Activated CD4-positive, alpha-beta T cell treated with anti-CD3 and anti-CD28 coated beads, Interleukin-2, amount 50 U/mL, for 48 hours (primary cell): Measurements from ENCODE around the gene RHEB.

Experiments used
- DNase-seq, 2 experiments: peaks; one replicate each; pipeline ENCODE4 v3.0.0-alpha.2; 2020

Gene RHEB

DNA sequence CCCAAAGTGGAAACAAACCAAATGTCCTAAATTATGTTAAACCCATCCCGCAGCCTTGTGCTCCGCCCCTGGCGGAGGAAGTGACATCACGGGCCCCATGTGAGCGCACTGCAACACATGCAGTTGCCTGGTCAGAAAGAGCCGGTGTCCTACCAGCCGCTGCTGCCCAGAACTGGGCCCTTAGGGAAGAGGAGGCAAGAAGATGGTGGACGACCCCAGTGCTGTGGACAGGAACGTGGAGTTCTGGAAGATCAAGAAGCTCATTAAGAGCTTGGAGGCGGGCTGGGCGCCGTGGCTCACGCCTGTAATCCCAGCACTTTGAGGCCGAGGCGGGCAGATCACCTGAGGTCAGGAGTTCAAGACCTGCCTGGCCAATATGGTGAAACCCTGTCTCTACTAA is 18.0 kb downstream of the RHEB start:
- no peak for DNase-seq

DNA sequence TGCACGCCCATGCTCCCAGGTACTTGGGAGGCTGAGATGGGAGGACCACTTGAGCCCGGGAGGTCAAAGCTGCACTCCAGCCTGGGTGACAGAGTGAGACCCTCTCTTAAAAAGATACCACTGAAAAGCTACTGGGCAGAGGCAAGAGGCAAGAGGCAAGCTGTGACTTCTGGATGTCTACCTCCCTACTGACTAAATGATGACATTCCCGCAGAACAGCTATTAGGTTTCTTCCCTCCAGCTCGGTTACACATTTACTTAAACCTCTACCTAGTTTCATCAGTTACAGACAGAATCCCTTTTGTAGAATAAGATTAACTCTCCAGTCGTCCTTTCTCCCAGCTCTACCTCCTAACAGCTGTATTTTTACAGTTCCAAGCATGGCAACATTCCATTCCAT is 21.2 kb downstream of the RHEB start:
- DNase-seq = no peak

DNA sequence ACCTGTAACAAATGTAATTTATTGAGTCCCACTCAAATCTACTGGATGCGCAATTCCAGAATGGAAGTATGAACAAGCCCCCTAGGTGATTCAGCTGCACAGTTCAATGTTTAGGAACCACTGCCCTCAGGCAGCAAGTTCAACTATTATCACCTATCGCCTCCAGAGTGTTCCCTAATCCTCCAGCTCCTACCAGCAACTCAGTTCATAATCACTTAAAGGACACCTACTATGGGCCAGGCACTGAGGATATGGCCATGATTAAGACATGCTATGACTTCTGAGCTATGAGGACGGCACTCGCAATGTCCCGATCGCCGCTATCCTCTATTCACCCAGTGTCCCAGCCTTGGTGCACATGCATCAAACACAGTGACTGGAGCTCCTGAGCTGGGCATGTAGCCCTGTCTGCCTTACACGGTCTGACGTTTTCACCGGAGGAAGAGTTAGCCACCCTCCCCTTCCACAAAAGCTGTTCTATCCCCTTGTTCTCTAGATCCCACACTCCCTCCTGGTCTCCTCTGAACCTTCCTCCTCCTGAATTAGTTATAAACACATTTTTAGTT is 22.3 kb downstream of the RHEB start:
- no peak for DNase-seq

DNA sequence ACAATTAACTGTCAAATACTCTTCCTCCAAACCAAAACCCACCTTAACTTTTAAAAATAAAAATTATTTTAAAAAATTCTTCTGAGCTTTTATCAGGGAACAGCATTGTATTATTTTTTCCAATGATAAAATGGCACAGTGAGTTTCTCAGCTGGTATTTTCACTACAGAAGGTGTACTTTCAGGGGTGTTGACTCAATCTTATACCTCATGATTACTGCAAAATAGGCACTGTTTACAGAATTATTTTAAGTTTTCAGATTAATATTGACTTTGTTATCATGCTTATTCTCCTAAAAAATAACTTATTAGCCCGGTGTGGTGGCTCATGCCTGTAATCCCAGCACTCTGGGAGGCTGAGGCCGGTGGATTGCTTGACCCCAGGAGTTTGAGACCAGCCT is 24.3 kb downstream of the RHEB start:
- DNase-seq = no peak

DNA sequence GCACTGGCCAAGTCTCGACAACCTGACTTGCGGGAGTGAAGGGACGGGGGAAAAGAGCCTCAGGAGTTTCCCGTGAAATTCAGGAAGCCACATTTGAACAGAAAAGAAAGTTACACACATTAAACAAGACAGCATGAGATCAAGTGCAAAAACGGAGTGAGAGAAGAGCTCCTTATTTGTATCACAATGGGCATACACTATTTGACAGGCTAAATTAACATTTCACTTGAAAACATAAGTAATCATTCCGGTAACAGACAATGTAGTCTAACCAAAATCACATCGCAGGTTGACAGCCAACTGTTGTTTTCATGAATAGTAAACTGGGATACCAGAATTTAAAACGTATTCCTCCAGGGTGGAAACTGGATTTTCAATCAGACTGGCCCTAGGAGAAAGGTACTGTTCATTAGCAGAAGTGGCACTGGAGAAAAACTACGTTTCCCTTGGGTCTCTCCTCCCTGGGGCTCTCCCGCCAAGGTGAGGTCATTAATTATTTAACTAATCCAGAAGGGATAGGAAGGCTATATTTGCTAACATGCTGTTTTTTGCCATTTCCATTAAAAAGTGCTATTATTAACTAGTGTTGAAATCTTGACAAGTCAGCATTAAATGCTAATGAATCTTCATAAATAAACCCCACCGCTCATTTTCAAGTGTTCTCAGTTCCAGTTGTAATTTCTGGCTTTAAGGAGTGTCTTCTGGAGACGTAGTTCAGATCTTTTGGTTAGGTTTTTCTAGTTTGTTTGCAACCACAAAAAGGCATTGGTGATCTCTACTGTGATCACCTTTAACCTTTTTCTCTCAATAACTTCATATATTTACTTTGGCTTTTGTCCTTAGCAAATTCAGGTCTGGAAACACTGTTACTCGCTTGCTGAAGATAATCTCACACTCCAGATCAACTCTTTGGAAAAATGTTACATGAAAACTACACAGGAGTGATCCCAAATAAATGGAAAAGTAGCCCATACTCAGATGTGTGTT is 25.1 kb downstream of the RHEB start:
- DNase-seq = no peak

DNA sequence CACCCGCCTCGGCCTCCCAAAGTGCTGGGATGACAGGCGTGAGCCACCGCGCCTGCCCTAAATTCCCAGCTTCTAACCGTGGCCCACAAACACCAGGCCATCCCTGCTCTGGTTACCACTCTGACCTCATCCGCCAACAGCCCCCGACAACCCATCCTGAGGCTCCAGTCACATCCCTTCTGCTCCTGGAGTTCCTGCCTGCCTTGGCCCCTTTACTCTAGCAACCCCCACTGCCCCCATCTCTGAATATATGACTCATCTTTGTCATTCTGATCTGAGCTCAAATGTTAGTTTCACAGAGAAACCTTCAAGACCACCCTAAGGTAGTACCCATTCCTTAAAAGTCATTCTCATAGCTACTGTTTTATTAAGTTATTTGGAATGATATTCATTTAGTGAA is 26.6 kb downstream of the RHEB start:
- no peak for DNase-seq

DNA sequence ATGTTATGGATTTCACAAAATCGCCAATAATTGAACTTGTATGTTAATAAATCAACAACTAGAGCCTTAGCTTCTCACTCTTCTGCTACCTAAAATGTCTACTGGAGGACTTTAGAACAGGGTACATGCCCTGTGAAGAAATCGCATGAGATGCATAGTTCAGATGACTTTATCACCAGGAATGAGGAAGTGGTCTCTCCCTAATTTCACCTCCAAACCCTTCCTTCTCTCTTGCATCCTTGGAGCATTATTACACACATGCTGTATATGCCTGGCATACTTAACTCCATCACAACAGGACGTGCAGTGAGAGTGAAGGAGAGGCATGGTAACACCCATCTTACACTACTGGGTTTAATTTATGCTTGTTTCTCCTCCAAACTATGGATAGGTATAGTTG is 27.8 kb downstream of the RHEB start:
- no peak for DNase-seq

DNA sequence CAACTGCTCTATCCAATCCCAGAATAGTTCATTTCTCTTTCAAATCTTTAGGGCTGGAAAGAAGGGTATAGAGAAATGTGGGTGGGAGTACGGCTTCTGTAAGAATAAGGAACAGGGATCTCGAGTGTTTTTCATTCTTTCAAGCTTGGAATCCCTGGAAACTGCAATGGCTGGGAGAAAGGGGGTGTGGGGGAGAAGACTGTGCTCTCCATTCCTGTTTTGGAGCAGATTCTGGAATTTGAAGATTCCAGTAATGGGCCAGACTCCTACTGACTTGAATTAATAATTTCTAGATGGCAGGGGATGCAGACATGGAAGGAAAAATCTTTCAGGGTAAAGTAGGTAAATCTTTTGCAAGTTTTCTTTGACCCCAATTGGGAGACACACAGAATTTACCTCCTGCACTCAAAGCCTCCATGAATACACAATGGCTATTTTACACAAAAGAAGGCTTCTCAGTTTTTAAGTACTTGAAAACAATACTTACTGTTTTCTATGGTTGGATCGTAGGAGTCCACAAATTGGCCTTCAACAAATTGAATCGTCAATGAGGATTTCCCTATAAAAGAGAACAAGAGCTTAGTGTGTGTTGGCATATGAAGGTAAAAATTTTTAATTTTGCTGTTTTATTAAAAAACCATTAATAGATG is 29.1 kb downstream of the RHEB start:
- no peak for DNase-seq

DNA sequence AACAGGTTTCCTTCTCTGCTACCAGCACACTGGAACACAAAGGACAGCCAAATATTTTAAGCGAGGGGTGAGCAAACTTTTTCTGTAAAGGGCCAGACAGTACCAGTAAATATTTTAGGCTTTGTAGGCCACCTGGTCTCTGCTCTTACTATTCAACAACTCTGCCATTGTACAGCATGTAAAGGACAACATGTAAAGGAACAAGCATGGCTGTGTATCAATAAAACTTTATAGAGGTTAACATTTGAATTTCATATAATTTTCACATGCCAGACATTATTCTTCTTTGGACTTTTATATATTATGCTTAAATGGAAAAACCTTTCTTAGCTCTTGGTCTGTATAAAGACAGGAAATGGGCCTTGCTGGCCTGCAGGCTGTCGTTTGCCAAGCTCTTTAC is 30.2 kb downstream of the RHEB start:
- DNase-seq = no peak

DNA sequence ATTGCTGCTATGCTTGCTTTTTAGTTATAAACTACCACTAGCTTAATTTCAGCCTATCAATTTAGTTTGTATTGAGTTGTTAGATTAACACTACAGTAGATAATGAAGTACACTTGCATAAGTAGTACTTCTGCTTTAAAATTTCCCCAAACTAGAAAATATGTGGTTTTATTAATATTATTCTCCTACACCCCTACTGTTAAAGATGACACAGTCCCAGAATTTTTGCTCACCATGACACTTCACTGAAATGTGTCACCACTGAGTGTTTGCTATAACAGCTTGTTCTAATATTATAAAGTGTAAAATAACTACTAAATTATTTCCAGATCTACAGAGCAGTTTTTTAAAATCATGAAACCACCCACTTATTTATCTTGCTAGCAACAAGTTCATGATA is 31.6 kb downstream of the RHEB start:
- DNase-seq = no peak

DNA sequence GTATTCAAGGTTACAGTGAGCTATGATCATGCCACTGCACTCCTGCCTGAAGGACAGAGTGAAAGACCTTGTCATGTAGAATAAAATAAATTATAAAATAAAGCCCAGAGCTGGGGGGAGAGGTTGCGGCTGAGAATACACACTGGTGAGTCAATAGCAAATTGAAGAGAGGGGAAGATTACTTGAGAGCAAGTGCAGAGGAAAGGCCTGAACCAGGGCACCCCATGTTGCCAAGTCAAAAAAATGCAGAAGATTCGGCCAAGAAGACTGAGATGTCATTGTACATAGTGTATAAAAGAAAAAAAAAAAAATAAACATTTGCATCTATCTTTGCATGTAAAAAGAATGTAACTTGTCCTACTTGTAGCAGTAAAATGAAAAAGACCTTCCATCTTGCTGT is 32.5 kb downstream of the RHEB start:
- no peak for DNase-seq

DNA sequence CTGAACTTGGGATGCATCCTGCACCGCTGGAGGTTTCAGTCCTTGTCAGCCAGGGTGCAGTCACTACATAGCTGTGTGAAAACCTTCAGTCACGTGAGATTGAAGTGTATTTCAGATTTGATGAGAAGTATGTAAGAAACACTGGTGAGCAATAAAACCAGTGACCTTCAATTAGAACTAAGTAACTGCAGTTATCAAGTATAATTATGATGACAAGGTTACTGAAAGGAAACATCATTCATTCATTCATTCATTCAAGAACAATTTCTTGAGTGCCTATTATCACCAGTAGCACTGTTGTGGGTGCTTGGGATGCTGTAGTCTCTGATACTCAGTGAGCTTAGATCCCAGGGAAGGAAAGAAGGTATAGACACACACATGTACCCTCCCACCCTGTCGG is 33.6 kb downstream of the RHEB start:
- no peak for DNase-seq

DNA sequence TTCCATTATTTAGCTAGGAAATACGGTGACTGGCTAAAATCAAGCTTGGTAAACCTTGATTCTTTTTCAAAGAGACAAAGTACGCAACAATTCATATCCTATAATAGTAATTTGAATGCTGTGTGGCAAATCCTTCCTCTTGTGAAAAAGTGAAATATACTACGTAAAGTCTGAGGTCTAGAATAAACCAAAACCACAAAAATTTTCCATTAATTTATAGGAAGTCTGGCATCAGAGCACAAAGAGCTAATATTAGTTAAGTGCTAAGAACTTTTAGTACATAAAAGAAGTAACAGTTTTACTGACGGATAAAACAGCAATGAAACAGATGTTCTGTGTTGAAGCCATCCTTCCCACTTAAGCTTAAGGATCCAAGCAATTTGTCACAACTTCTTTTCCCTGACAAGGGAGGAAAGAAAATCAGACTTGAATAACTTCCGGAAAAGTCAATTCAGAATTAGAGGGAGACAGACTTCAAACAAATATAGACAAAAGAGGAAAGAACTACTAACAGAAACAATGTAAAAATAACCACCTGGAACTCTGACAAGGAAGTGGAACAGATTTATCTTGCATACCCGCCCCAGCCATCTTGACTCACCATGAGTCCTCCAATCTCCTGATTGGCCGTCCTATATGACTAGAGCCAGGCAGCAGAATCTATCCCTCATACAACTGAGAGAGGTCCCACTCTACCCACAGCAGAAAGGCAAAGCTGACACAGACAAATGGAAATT is 34.6 kb downstream of the RHEB start:
- DNase-seq = peak; percentile 22 to 41

DNA sequence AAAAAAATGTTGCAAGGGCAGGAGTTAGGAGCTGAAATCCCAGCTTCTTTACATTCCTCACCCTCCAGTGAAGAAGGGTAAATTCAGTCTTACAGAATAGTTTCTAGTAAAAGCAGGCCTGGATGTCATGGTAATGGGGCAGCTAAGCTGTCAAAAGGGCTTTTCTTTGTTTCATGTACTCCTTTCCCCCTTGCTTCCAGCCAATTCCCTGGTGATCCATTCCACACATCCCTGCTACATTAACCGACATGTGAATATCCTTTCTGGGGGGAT is 36.0 kb downstream of the RHEB start:
- DNase-seq = no peak

DNA sequence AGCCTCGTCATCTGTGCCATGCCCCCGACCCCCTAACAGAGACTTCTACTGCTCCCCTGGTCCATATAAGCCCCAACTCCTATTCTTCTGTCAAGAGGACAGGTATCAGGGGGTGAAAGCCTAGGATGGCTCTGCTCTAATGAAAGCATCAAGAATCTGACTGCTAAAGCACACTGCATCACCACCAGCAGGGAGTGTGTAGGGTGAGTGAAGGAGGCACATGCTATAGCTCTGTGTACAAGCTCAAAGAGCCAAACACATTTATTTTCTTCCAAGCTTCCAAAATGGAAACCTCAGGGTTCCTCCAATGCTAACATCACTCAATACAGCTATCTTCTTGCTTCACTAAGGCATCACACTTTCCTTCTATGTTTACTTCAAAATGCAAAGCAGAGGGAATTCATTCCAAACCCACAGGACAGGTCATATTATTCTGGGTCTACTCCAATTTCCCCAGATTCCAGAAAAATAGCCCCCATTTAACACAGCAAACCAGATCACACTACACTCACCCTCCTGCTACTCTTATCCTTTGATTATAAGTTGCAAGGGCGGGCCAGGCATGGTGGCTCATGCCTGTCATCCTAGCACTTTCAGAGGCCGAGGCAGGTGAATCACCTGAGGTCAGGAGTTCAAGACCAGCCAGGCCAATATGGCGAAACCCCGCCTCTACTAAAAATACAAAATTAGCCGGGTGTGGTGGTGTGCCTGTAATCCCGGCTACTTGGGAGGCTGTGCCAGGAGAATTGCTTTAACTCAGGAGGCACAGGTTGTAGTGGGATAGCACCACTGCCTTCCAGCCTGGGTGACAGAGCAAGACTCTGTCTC is 36.6 kb downstream of the RHEB start:
- DNase-seq = no peak

DNA sequence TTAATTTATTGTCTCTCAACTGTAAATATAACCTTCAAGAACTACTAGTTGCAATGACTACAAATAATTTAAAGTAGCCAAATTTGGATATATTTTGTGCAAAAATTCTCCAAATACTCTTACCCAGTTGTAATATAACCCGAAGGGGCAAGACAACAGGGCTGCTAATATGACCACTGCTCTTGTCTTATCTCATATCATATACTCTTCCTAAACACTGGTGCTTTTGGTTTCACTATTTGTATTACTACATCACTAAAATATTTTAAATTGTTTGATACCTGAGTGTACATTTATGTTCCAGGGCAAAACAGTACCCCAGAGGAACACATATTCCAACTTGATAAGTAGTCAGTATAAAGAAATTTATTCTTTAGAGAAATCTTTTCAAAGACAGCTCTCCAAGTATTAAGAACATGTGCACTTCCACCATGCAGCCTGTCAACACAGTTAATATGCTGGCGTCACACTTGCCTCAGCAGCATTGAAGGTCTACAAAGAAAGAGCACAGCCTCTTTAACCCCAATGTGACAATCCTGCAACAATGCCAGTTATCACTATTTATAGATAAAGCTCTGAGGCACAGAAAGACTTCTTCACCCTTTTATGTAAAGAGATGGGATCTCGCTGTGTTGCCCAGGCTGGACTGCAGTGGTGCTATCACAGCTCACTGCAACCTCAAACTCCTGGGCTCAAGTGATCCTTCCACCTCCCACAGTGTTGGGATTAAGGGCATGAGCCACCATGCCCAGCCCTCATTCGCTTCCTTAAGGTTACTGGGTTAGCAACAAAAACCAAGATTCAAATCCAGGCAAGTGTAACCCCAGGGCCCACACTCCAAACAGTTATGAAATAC is 37.8 kb downstream of the RHEB start:
- no peak for DNase-seq

DNA sequence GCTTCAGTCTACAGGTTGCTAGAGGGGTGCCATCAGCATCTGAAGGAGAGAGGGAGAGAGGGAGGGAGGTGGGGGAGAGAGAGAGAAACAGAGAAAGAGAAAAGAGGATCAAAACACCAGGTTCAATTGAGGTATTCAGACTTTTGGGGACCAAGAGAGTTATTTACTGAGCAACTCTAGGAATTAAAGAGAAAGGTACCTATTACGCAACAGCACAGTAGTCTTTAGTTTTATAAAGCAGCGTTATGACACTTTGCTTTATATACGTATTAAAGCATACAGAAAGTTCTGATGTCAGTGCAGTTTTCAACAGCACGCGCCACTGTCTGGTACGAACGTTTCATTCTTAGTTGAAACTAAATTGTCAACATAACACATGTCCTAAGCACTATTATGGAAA is 41.8 kb downstream of the RHEB start:
- DNase-seq = no peak

DNA sequence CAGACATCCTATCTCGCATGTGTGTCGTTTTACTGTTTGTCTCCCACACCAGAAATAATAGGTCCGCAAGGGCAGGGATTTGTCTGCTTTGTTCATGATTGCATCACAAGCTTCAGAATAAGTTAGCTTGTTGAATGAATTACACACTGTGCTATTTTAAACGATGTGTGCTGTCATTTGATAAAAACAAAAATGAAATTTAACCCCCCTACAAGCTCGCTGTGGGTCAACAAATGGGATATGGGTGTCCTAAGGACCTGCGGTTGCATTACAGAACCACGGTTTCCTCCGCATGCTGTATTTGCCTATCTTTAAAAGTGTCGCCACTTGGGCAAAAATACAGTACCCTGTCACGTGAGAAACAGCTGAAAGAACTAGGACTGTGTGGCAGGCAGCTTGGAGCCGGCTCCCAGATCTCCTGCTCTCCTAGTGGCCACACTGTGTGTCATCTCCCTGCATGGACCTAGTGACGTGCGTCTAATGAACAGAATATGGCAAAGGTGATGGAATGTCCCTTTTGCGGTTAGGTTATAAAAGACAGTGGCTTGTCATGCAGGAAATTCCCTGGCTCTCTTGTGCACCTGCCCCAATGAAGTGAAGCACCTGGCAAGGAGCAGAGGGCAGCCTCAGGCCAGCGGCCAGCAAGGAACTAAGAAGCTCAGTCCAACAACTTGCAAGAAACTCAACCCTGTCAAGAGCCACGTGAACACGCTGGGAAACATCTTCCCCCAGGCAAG is 46.9 kb downstream of the RHEB start:
- no peak for DNase-seq

DNA sequence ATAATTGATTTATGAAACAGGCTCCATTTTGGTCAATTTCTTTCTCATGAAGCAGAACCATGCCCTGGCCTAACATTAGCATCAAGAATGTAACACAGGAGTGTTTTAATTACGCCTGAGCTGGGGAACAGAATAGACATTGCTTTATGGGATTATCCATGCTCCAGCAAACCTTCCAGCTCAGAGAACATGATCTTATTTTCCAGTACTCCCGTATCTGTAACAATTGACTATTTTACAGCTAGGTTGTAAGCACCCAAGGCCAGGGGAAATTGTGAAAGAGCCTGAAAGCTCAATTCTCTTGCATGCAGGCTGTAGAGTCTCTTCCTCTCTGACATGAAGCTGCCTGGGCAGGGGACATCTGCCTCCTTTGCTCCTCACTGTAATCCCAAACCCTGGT is 49.0 kb downstream of the RHEB start:
- no peak for DNase-seq

DNA sequence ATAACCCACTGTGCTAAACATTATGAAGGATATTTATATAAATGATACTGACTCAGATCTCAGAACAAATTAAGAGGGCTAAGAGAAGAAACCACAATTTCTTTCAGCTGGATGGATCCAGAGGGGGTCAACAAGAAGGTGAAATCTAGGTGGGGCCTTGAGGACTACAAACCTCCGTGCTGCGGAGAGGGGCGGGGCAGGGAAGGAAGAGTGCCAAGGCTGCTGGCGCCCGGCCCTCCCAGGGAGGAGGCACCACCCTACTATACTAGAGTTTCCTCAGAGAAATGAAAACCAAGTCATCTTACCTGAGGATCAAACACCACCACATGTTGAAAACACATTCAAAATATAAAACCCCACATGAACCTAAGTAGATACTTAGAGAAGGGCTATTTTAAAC is 50.4 kb downstream of the RHEB start:
- DNase-seq = no peak
